Uterus (tissue), 4 donors: ENCODE data around the gene ZC3H12A. TPM values are rescaled to one million over a fixed set of nuclear protein-coding genes. Genes with fewer than 3 reads are reported as not detected.
A peak's percentile ranks its signal among the peaks of the same experiment; 100 is the strongest.

Experiments
- DNase-seq, 2 donors: peaks; one replicate each; pipeline ENCODE4 v3.0.0-alpha.2; 2019 to 2020
- H3K27ac ChIP-seq, 2 donors: fragments of 200-600 bp; sonication (generic); 1 replicate in 1 of 2; 2 replicates in 1 of 2; pipeline ENCODE4 v1.5.1; 2016 to 2018
- H3K27me3 ChIP-seq, 2 donors: fragments of 200-600 bp; sonication (generic); one replicate each; pipeline ENCODE4 v1.5.1; 2018 to 2019; ENCODE audit warnings: control low read depth in 1 of 2
- H3K36me3 ChIP-seq, 2 donors: fragments of 200-600 bp; sonication (generic); one replicate each; pipeline ENCODE4 v1.5.1; 2019; ENCODE audit warnings: control low read depth in 1 of 2
- H3K4me1 ChIP-seq, 2 donors: fragments of 200-600 bp; sonication (generic); one replicate each; pipeline ENCODE4 v1.5.1; 2018 to 2019; ENCODE audit warnings: control low read depth in 1 of 2
- H3K4me3 ChIP-seq, 2 donors: fragments of 200-600 bp; sonication (generic); 1 replicate in 1 of 2; 2 replicates in 1 of 2; pipeline ENCODE4 v1.5.1; 2018 to 2019; ENCODE audit warnings: mild to moderate bottlenecking in 1 of 2
- H3K9me3 ChIP-seq, 2 donors: fragments of 200-600 bp; sonication (generic); one replicate each; pipeline ENCODE4 v1.5.1; 2019; ENCODE audit warnings: control low read depth in 1 of 2
- CTCF ChIP-seq, 4 experiments: fragments of 200-600 bp in 2 of 4; fragments of 450-650 bp in 2 of 4; sonication (generic) in 2 of 4; IDR thresholded peaks; one replicate each; pipeline ENCODE4 v1.5.1; 2016 to 2019; ENCODE audit warnings: antibody characterized with exemption in 4 of 4, mild to moderate bottlenecking in 2 of 4, moderate library complexity in 1 of 4
- POLR2A ChIP-seq, 2 donors: fragments of 450-650 bp; IDR thresholded peaks; one replicate each; pipeline ENCODE4 v1.6.1; 2016; ENCODE audit warnings: antibody characterized with exemption in 2 of 2, mild to moderate bottlenecking in 1 of 2, moderate library complexity in 1 of 2
- intact Hi-C: fragments of 100-400 bp; cut with DNase I; formaldehyde crosslinking; loops from one replicate; pipeline ENCODE4 v1.15.1; 2023; ENCODE audit warnings: low total_unique reads
- total RNA-seq, 4 donors: library from RNA; depleted of rRNA in 3 of 4; stranded (reverse); fragments of >200 nt in 3 of 4; gene quantifications; one replicate each; pipeline versions ENCODE4 v1.1.0 to v1.2.4, GENCODE V29; 2014 to 2023
- donor health status: DM: yes; HTN: yes; CAD: no.

ZC3H12A gene
- total RNA-seq, 4 donors from 2014 or later, result 2.5 to 11.5 (median 8.5) TPM

DNA sequence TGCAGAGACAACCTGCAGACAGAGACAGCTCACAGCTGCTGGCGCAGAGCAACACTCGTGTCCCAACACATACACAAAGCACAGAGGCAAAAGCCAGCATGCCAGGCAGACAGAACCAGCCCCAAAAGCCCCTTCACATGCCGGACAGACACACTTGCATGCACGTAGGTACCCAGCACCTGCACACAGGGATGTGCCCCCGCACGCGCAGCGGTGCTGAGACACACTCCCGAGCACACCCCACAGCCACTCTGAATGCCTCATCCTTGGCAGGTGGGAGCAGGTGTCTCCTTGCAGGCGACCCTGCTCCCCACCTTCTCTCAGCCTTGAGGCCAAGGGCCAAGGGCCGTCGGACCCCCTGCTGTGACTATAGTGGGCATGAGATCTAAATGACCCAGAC lies 41.2 kb upstream of the ZC3H12A start:
- Histone ChIP-seq H3K4me1 (no peaks in the 10 kb centered on the region), H3K27ac (no peak overlapping the region), H3K9me3 (no peaks in the 10 kb centered on the region), H3K27me3 (peaks cover 0 to 4% of the 10 kb centered on the region in 2 donors), H3K36me3 (no peaks in the 10 kb centered on the region), H3K4me3 (no peak overlapping the region)
- intact Hi-C loops, result no loop called here
- TF ChIP-seq POLR2A (IDR thresholded peaks at IDR 0.05) (no peak), CTCF (IDR thresholded peaks at IDR 0.05) (no peak)
- no peak for DNase-seq

GRCh38 chr1:37434292-37435225 lies 39.8 kb upstream of the ZC3H12A start:
- H3K4me3 ChIP-seq, result no peak overlapping the region
- no peaks in the 10 kb centered on the region for H3K4me1 ChIP-seq
- peak in 1 of 2 donors; percentile 57 for DNase-seq
- TF ChIP-seq POLR2A (IDR thresholded peaks at IDR 0.05) (no peak), CTCF (IDR thresholded peaks at IDR 0.05) (peak; percentile 61 to 88 (median 78))
- intact Hi-C loops, result no loop called here
- no peaks in the 10 kb centered on the region for H3K9me3 ChIP-seq
- H3K27ac ChIP-seq, result no peak overlapping the region
- no peaks in the 10 kb centered on the region for H3K36me3 ChIP-seq
- peaks cover 0 to 4% of the 10 kb centered on the region in 2 donors for H3K27me3 ChIP-seq

GRCh38 chr1:37437087-37437486 lies 37.3 kb upstream of the ZC3H12A start:
- Histone ChIP-seq H3K4me3 (no peak overlapping the region), H3K27ac (no peak overlapping the region), H3K27me3 (no peaks in the 10 kb centered on the region), H3K36me3 (no peaks in the 10 kb centered on the region), H3K9me3 (no peaks in the 10 kb centered on the region), H3K4me1 (no peaks in the 10 kb centered on the region)
- intact Hi-C loops, result no loop called here
- no peak for DNase-seq
- no peak for TF ChIP-seq POLR2A (IDR thresholded peaks at IDR 0.05)
- no peak for TF ChIP-seq CTCF (IDR thresholded peaks at IDR 0.05)

- Histone ChIP-seq H3K4me1 (no peaks in the 10 kb centered on the region), H3K4me3 (no peak overlapping the region), H3K27ac (no peak overlapping the region), H3K9me3 (no peaks in the 10 kb centered on the region), H3K36me3 (no peaks in the 10 kb centered on the region), H3K27me3 (no peaks in the 10 kb centered on the region)
- intact Hi-C loops, result no loop called here
- DNase-seq, result no peak
- TF ChIP-seq POLR2A (IDR thresholded peaks at IDR 0.05) (no peak), CTCF (IDR thresholded peaks at IDR 0.05) (no peak)
Measured at GRCh38 chr1:37438037-37438868, 36.1 kb upstream of the ZC3H12A start.
